HG03457 (cell line): ENCODE results near the gene HMG20A.

Source experiments
- ATAC-seq: cut with Tn5 transposase; IDR thresholded peaks from one replicate; pipeline ENCODE4 v1.9.1; 2021; ENCODE audit warnings: moderate number of reproducible peaks; ENCODE audit not compliant: unreplicated experiment

The HMG20A gene

GRCh38 chr15:77497110-77497737 lies 76.5 kb downstream of the HMG20A start:
- ATAC-seq: no peak

- no peak for ATAC-seq
These were observed 77.3 kb downstream of the HMG20A start for GRCh38 chr15:77497942-77498361.

GRCh38 chr15:77499087-77499760 lies 78.5 kb downstream of the HMG20A start:
- ATAC-seq: no peak

- ATAC-seq: no peak
These were observed 80.3 kb downstream of the HMG20A start for GRCh38 chr15:77500989-77501388.

GRCh38 chr15:77502379-77503095 lies 81.8 kb downstream of the HMG20A start:
- no peak for ATAC-seq

GRCh38 chr15:77503240-77503639 lies 82.6 kb downstream of the HMG20A start:
- ATAC-seq: no peak

GRCh38 chr15:77503764-77504163 lies 83.1 kb downstream of the HMG20A start:
- no peak for ATAC-seq

- no peak for ATAC-seq
These were observed 83.6 kb downstream of the HMG20A start for GRCh38 chr15:77504306-77504705.

GRCh38 chr15:77504871-77505270 lies 84.2 kb downstream of the HMG20A start:
- ATAC-seq: no peak

GRCh38 chr15:77505556-77505955 lies 84.9 kb downstream of the HMG20A start:
- no peak for ATAC-seq

- ATAC-seq: no peak
These were observed 85.8 kb downstream of the HMG20A start for GRCh38 chr15:77506311-77507142.

- no peak for ATAC-seq
These were observed 86.6 kb downstream of the HMG20A start for GRCh38 chr15:77507143-77507897.

GRCh38 chr15:77507911-77508310 lies 87.2 kb downstream of the HMG20A start:
- no peak for ATAC-seq

- no peak for ATAC-seq
These were observed 88.0 kb downstream of the HMG20A start for GRCh38 chr15:77508541-77509243.

- no peak for ATAC-seq
These were observed 89.7 kb downstream of the HMG20A start for GRCh38 chr15:77510066-77511057.

- no peak for ATAC-seq
These were observed 91.2 kb downstream of the HMG20A start for GRCh38 chr15:77511869-77512268.

GRCh38 chr15:77513226-77513625 lies 92.5 kb downstream of the HMG20A start:
- ATAC-seq: no peak

GRCh38 chr15:77514641-77515402 lies 94.1 kb downstream of the HMG20A start:
- no peak for ATAC-seq
